ENCODE data around the gene PRTFDC1. TPM values are rescaled to one million over a fixed set of nuclear protein-coding genes. Genes with fewer than 3 reads are reported as not detected.

Gene PRTFDC1
- polyA plus RNA-seq, 4 donors, result 37.3 to 50.7 (median 43.0) TPM

DNA sequence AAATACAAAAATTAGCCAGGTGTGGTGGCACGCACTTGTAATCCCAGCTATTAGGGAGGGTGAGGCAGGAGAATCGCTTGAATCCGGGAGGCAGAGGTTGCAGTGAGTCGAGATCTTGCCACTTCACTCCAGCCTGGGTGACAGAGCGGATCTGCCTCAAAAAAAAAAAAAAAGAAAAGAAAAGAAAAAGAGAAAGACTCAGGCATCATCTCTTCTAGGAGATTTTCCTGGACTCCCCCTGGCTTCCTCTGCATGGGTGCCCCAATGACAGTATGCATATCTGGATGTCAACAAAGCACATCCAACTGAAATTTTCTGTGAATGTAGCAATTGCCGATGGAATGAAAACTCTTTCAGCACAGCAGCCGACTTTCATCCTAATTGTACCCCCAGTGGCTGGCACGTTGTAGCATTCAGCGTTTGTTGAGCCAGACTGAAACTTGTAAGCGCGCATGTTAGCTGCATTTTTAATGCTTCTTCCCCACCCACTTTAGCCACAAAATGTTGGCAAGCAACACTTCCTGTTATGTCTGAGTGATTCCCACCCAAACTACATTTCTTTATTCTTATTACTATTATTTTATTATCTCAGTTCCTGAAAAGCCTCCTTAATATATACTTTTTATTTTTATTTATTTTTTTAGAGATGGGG lies 70.2 kb downstream of the PRTFDC1 start:
- no peak for DNase-seq (ENCODE audit: low read depth in 4 of 4, low spot score in 3 of 4)

DNA sequence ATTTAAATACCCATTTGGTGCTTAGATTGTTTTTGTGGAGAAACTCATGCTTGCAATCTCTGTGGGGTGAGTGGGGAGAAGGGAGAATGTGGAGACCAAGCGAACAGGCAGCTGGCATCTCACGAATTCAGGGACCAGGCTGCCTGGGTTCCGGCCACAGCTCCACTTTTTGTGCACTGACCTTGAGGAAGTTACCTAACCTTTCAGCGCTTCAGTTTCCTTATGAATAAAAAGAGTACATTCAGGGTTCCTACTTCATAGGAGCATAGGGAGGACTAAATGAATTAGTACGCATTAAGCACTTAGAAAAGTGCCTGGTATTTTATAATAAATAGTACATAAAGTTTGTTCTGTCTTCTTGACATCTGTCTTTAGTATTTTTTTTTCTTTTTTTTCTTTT lies 72.5 kb downstream of the PRTFDC1 start:
- DNase-seq (ENCODE audit: low read depth in 4 of 4, low spot score in 3 of 4), result no peak

DNA sequence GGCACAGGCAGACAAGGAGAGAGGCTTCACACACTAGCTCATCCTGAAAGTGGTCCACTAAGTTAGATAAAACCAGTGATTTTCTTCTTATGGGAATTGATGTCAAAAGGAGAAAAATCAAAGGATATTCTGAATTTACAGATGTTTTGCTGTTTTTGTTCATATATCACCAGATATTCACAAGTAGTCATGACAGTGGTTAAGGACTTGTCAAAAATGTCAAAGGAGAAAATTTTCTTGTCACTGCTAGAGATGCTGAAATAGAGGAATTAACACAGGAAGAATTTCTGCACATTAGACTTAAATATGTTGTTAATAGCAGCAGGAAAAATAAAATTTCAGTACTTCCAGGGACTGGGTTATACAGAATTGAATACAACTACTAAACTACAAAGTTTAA lies 78.3 kb downstream of the PRTFDC1 start:
- DNase-seq (ENCODE audit: low read depth in 4 of 4, low spot score in 3 of 4), result no peak

DNA sequence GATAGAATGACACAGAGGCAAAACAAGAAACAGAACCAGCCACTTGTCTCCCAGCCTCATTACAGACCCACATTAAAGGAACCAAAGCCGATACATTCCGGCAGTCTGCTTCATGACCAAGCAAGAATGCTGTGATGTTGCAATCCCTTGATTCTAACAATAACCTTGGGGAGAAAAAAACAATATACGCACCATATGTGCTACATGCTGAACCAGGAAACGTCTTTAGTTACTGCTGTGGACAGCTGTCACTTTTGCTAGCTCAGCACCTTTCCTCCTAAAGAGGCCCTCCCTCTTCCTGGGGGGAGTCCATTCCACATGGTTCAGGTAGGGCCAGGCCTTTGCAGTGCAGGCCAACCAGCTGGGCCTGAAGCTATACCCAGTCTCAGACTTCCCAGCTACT lies 79.1 kb downstream of the PRTFDC1 start:
- no peak for DNase-seq (ENCODE audit: low read depth in 4 of 4, low spot score in 3 of 4)

DNA sequence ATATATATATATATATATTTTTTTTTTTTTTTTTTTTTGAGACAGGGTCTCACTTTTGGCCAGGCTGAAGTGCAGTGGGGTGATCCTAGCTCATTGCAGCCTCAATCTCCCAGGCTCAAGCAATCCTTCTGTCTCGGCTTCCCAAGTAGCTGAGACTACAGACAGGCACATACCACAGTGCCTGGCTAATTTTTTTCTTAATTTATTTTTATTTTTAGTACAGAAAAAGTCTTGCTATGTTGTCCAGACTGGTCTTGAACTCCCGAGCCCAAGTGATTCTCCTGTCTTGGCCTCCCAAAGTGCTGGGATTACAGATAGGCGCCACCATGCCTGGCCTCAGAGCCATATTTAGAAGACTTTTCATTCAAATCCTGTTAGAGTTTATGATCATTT lies 79.6 kb downstream of the PRTFDC1 start:
- DNase-seq (ENCODE audit: low read depth in 4 of 4, low spot score in 3 of 4), result no peak

DNA sequence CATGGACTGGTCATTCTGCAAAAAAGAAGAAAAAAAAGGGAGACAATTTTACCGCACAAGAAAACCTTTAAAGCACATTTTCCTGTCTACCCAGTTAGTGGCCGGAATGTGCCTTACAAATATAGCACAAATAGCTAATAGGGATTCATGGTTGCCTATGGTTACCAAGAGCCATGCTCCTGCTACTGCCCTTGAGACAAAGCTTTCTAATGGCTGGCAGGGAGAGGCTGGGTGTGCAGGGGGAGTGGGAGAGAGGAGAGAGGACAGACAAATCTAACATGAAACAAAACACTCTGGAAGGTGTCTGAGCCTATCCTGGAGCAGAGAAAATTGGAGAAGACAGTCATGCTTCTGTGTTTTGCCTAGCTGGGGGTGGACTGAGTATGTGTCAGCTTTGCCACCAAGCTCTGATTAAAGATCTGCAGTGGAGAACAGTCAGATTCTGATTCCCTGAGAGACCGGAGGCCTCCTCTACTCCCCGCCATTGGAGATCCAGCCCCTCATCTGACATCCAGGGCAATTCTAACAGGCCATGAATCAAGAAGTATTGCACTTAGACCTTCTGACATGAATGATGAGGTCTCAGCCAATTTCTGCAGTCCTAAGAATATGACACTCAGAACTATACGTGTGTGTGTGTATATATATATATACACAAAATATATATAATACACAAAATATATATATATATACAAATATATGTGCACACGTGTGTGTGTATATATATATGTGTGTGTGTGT lies 80.2 kb downstream of the PRTFDC1 start:
- DNase-seq (ENCODE audit: low read depth in 4 of 4, low spot score in 3 of 4), result no peak

DNA sequence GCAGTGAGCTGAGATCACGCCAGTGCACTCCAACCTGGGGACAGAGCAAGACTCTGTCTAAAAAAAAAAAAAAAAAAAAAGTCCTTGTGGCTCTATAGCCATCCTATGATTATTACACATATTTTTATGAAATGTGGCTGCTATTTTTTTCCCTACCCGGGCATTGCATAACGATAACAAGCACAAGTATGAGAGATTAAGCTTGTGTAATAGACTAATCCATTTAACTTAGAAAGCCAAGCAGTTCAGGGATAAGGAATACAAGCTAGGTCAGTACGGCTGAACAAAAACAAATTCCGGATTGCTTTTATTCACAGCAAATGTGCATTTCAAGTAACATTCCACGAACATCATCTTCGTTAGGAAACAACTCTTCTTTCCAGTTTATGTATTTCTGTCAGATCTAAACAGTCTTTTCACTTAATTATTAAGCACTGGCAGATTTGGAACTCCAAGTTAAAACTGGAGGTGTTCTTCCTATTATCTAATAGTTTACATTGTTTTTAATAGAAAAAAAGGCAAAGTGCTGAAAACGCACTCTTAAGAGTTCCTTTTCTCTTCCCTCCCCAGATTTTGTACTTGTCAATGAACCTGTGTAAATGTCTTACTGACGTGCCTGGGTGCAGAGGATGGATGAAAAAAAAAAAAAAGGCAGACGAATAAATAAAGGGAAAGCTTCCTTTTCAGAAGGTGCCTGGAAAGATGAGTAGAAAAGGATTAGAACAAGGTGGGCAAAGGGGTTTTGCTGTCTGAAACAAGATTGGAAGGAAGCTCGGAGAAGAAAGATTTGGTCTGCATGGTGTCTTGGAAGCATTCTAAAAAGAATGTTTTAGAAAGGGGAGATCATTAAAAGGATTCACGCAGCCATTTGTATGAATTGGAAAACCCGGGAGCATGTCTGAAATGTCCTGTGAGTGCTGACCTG lies 81.1 kb downstream of the PRTFDC1 start:
- DNase-seq (ENCODE audit: low read depth in 4 of 4, low spot score in 3 of 4), result no peak

DNA sequence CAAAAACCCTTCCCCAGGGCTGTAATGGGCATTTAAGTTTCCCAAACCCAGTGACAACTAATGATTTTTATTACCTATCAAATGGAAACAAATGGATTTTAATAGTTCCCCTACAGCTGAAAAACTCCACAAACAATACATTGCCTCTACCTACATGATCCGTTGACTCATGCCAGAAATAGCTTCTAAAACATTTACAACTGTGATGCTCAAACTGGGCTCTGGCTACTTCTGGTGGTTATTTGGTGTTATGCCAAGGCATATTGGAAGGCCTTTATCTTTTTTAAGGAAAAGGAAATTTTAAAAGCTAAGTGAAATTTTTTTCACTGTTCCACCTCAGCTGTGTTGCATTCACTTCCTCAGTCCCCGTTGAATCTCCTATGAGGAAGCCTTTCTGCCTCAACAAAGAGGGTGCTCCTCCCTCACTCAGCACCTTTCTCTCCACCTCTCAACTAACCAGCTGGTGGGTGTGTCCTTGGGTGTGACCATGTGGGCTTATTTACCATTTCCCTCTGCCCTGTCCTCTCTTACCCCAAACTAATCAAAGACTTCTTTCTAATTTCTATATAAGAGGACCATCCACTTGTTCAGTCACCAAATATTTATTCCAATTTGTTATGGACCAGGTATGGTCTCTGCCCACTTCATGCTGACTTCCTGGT lies 82.9 kb downstream of the PRTFDC1 start:
- no peak for DNase-seq (ENCODE audit: low read depth in 4 of 4, low spot score in 3 of 4)

DNA sequence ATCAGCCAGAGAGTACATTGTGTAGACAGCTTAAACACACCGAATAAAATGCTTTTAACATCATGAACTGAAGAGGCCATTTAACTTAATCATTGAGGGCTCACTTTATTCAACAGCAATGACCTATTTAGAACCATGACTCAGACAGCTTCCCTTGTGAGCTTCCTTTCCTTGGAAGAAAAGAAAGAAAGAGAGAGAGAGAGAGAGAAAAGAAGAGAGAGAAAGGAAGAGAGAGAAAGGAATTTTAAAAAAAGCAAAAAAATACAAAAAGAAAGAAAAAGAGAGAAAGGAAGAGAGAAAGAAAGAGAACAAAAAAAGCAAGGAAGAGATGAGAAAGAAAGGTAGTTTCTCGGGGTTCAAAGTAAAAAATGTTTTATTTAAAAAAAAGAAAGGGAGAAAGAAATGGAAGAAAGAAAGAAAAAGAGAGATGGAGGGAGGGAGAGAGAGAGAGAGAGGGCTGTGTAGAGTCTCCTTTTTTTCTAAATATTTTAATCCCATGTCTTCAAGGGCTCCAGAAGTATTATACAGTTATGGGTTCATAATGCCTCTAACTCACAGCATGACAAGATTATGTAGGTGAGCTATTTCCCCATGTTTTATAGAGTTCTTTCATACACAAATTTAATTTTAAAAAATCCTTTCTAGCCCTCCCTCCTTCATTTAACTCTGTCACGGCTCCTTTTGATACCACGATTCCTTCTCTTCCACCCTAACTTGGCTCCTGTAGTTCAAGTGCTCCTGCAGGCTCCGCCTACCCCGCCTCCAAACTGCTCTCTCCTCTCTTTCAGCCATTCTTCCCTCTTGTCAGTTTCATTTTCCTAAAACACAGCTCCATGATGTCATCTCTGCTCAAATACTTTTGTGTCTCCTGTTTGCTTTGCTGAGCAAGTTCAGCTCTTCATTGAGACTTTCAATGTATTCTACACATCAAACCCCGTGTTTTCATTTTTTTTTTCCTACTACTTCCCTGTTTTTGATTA lies 85.5 kb downstream of the PRTFDC1 start:
- no peak for DNase-seq (ENCODE audit: low read depth in 4 of 4, low spot score in 3 of 4)

DNA sequence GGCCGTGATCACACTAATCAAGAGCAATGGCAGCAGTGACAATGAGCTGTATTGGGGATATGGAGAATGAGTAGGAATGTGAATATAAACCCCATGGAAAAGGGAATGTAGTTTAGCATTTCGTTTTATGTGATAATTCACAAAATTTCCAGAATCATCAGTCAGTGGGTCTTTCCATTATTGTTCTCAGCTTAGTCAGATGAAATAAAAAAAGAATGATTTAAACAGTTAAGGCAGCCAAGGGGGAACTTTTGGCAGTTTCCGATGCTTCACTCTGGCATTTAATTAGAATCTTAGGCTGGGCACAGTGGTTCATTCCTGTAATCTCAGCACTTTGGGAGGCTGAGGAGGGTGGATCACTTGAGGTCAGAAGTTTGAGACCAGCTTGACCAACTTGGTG lies 86.6 kb downstream of the PRTFDC1 start:
- DNase-seq (ENCODE audit: low read depth in 4 of 4, low spot score in 3 of 4), result no peak

DNA sequence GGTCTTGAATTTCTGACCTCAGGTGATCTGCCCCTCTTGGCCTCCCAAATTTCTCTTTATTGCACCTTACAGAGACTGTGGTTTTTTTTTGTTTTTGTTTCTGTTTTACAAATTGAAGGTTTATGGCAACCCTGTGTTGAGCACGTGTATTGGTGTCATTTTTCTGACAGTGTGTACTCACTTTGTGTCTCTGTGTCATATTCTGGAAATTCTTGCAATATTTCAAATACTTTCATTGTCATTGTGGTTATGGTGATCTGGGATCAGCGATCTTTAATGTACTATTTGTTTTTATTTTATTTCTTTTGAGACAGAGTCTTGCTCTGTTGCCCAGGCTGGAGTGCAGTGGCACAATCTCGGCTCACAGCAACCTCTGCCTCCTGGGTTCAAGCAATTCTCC lies 89.8 kb downstream of the PRTFDC1 start:
- DNase-seq (ENCODE audit: low read depth in 4 of 4, low spot score in 3 of 4), result no peak

DNA sequence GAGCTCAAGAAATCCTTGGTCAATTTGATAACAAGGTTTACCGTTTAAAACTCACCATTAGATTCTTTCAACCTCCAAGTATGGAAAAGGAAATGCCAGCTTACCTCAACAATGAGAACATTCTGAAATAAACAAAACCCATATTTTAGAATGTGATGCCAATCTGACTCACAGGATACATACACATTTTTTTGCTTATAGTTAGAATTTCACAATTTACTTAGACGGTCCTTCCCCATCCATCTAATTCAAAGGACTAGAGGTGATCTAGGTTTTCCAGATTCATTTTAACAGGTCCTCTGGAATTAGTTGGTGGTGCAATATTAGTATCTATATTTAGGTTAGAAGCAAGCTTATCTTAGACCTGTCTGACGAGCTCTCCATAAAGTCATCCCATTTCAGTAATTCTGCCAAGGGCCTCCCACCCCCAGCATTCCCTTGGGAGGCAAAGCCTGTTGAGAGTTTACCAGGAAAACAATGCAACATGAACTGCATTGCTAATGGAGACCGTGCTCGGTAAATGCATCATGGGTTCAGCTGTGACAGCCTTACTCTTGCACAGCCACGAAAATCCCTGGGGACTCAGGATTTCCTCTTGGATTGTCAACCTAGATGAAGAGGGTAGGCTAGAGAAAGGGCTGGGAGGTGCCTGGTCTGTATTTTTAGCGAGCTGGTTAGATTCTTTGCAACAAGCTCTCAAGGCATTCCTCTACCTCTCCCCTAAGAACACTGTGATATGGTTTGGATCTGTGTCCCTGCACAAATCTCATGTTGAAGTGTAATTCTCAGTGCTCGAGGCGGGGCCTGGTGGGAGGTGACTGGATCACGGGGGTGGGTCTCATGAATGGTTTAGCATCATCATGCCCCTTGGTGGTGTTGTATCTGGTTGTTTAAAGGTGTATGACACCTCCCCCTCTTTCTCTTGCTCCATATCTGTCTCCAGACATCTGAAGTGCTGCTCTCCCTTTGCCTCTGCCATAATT lies 93.8 kb downstream of the PRTFDC1 start:
- DNase-seq (ENCODE audit: low read depth in 4 of 4, low spot score in 3 of 4), result no peak

DNA sequence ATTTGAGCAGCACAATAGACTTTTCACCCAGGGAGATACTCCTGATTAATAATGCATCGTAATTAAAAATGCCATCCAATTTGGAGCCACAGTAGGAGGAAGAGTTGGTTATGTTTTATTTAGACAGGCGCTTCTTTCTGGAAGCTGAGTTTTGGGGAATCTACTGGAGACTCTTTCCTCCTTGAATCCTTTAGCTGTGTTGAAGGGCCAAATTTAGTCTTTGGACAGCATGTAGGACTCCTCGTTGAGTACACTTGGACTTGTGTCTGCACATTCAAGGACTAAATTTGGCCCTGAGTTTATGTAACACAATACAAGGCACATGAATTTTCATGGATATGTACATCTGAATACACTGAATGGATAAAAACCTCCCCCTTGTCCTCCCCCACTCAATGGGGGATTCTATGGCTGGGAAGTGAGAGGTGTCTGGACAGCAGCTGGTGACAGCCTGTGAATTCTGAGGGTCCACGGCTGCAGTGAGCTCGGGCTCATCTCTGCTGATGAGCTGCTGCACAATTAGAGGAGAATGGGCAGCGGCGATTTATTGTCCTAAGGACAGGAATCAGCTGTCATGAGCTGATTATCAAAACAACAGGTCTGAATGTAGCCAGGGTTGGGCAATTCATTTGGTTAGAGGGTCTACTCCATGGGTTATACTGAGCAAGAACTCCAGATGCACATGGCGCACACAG lies 95.2 kb downstream of the PRTFDC1 start:
- no peak for DNase-seq (ENCODE audit: low read depth in 4 of 4, low spot score in 3 of 4)

DNA sequence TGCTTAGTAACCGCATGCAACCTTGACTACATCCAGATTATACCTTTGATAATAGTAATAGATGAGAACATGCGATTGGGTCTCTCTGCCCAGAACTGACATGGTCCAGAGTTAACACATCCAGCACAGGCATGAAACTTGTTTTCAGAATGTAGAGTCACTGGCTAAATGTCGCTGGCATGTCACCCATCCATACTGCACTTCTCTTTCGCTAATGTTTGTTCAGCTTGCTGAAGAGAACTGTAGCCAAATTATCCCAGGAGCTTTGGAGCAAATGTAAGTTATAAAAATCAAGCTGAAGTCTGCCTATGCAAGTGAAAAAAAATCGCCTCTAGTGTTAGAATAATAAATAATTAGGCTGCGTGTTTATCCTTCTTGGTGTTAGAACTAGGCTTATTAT lies 98.2 kb downstream of the PRTFDC1 start:
- DNase-seq (ENCODE audit: low read depth in 4 of 4, low spot score in 3 of 4), result no peak

DNA sequence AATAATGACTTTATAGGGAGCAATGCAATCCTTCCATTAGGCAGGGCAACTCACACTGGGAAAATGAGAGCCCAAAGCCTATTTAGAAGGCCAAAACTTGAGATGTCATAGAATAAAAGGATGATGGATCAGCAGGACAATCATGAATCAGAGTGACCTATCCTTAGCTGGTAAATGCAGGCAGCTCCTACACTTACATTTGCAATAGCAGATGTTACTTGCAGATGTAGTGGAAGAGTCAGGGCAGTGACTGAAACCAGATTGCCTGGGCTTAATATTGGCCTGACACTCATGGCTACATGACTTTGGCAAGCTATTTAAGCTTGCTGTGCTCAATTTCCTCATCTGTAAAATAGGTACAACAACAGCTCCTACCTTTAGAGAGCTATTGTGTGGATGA lies 98.7 kb downstream of the PRTFDC1 start:
- DNase-seq (ENCODE audit: low read depth in 4 of 4, low spot score in 3 of 4), result no peak

DNA sequence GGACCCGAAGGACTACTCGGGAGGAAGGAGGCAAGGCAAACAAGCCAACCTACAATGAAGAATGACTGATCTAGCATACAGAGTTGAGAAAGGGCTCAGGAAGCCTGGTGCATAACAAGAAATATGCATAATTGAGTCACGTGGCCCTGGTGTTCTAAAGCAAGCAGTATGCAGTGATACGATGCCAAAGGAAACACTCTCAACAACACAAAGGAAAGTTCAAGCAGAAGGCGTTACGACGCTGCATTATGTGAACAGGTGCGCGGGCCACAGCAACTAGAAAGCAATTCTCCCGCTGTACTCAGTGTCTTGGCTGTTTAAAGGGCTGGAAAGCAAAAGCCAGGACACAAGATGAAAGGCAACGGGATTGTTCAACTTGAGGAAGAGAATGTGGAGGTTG lies 100.8 kb downstream of the PRTFDC1 start:
- DNase-seq (ENCODE audit: low read depth in 4 of 4, low spot score in 3 of 4), result no peak

DNA sequence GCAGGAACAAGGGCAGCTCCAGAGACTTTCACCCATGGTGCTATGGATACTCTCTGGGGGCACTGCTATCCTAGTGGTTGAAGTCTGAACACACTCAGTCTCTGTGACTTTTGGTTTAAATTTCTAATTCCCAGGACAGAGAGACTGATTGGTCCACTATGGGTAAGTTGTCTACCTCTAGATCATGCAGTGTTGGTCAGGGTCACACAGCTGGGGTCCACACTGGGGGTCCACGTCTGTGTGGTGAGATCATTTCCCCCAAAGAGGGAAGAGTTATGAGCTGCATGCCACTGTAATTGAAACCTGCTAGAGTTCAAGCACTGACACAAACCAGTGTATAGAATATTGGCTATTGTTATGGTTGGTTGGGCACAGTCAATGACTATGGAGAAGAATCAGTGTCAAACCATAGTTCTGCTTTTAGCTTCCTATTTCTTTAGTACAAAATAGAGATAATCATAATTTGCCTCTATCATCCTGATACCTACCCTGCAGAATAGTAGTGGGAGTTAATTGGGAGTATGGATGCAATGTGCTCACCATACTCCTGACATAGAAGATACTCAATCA lies 101.6 kb downstream of the PRTFDC1 start:
- no peak for DNase-seq (ENCODE audit: low read depth in 4 of 4, low spot score in 3 of 4)

All from right renal pelvis (tissue), 4 donors.